ENCODE measurements around the gene NTRK3. TPM values are rescaled to one million over a fixed set of nuclear protein-coding genes. Genes with fewer than 3 reads are reported as not detected.

Gene NTRK3
- polyA plus RNA-seq, 1 donor (not counting 4 experiments of a cell fraction or from before 2014, with no cell fraction given), result not detected

DNA sequence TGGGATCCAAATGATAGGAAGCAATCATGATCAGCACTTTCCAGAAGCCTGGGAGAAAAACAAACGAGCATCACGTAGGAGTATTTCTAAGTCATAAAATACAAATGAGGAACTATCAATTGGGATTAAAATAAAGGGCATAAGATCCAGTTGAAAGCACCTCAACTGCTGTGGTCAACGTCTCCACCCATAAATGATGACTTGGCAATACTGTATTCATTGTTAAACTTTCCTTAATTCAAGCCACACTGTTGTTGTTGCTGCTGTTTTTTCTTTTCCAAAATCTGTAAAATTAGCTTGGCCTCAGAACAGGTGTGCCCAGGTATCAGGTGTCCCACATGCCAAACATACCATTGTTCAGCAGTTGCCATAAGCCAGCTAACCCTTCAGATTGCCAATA is 395.8 kb downstream of the NTRK3 start:
- dilution Hi-C loops (cut with MboI; ENCODE audit: extremely low pct_ligation_motif_present, low sequenced_read_pairs), result no loop called here
- H3K9ac ChIP-seq (ENCODE audit: control insufficient read depth, extremely low read depth, insufficient read depth, low read length), result no peak overlapping the region
- no peaks in the 10 kb centered on the region for H3K79me2 ChIP-seq (ENCODE audit: control insufficient read depth, insufficient read depth, low read length)
- no peaks in the 10 kb centered on the region for H3K27me3 ChIP-seq (ENCODE audit: control insufficient read depth, extremely low read depth, insufficient read depth, low read length)
- H2AFZ ChIP-seq (ENCODE audit: control insufficient read depth, low read length), result no peak overlapping the region
- FAIRE-seq (no peak), DNase-seq (ENCODE audit: low read depth, low spot score) (no peak)
- H3K9me1 ChIP-seq (ENCODE audit: control insufficient read depth, extremely low read depth, insufficient read depth, low read length), result no peaks in the 10 kb centered on the region
- H3K4me2 ChIP-seq (ENCODE audit: control insufficient read depth, extremely low read depth, insufficient read depth, low read depth, low read length), result no peak overlapping the region
- H4K20me1 ChIP-seq (ENCODE audit: control insufficient read depth, extremely low read depth, insufficient read depth, low read length), result no peaks in the 10 kb centered on the region
- no peaks in the 10 kb centered on the region for H3K36me3 ChIP-seq (ENCODE audit: control insufficient read depth in 2 of 2, extremely low read depth in 1 of 2, insufficient read depth in 2 of 2, low read length in 2 of 2)
- TF ChIP-seq, protein P1, sequence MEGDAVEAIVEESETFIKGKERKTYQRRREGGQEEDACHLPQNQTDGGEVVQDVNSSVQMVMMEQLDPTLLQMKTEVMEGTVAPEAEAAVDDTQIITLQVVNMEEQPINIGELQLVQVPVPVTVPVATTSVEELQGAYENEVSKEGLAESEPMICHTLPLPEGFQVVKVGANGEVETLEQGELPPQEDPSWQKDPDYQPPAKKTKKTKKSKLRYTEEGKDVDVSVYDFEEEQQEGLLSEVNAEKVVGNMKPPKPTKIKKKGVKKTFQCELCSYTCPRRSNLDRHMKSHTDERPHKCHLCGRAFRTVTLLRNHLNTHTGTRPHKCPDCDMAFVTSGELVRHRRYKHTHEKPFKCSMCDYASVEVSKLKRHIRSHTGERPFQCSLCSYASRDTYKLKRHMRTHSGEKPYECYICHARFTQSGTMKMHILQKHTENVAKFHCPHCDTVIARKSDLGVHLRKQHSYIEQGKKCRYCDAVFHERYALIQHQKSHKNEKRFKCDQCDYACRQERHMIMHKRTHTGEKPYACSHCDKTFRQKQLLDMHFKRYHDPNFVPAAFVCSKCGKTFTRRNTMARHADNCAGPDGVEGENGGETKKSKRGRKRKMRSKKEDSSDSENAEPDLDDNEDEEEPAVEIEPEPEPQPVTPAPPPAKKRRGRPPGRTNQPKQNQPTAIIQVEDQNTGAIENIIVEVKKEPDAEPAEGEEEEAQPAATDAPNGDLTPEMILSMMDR (optimal IDR thresholded peaks at IDR 0.05 in 1 of 3, IDR thresholded peaks at IDR 0.05 in 1 of 3, conservative IDR thresholded peaks at IDR 0.05 in 1 of 3; ENCODE audit: extremely low read depth in 1 of 3, insufficient read depth in 2 of 3, low read length in 3 of 3), result no peak
- no peak for TF ChIP-seq EZH2 (IDR thresholded peaks at IDR 0.05; ENCODE audit: low read length)
- H3K9me3 ChIP-seq (ENCODE audit: control insufficient read depth, low read depth, low read length), result no peaks in the 10 kb centered on the region
- H3K27ac ChIP-seq (ENCODE audit: control insufficient read depth, insufficient read depth, low read length), result no peak overlapping the region
- H3K4me3 ChIP-seq (ENCODE audit: control insufficient read depth in 2 of 3, extremely low read depth in 1 of 3, insufficient read depth in 2 of 3, low read depth in 1 of 3, low read length in 3 of 3), result no peak overlapping the region
- no peaks in the 10 kb centered on the region for H3K4me1 ChIP-seq (ENCODE audit: control insufficient read depth, extremely low read depth, insufficient read depth, low read length)

- Histone ChIP-seq H3K4me1 (ENCODE audit: control insufficient read depth, extremely low read depth, insufficient read depth, low read length) (no peaks in the 10 kb centered on the region), H4K20me1 (ENCODE audit: control insufficient read depth, extremely low read depth, insufficient read depth, low read length) (no peaks in the 10 kb centered on the region), H3K4me2 (ENCODE audit: control insufficient read depth, extremely low read depth, insufficient read depth, low read depth, low read length) (no peak overlapping the region), H3K9ac (ENCODE audit: control insufficient read depth, extremely low read depth, insufficient read depth, low read length) (no peak overlapping the region), H3K36me3 (ENCODE audit: control insufficient read depth in 2 of 2, extremely low read depth in 1 of 2, insufficient read depth in 2 of 2, low read length in 2 of 2) (no peaks in the 10 kb centered on the region), H3K27ac (ENCODE audit: control insufficient read depth, insufficient read depth, low read length) (no peak overlapping the region), H2AFZ (ENCODE audit: control insufficient read depth, low read length) (no peak overlapping the region), H3K27me3 (ENCODE audit: control insufficient read depth, extremely low read depth, insufficient read depth, low read length) (no peaks in the 10 kb centered on the region), H3K9me1 (ENCODE audit: control insufficient read depth, extremely low read depth, insufficient read depth, low read length) (no peaks in the 10 kb centered on the region), H3K4me3 (ENCODE audit: control insufficient read depth in 2 of 3, extremely low read depth in 1 of 3, insufficient read depth in 2 of 3, low read depth in 1 of 3, low read length in 3 of 3) (no peak overlapping the region), H3K79me2 (ENCODE audit: control insufficient read depth, insufficient read depth, low read length) (no peaks in the 10 kb centered on the region), H3K9me3 (ENCODE audit: control insufficient read depth, low read depth, low read length) (no peaks in the 10 kb centered on the region)
- TF ChIP-seq EZH2 (IDR thresholded peaks at IDR 0.05; ENCODE audit: low read length), result no peak
- TF ChIP-seq, protein P1 (optimal IDR thresholded peaks at IDR 0.05 in 1 of 3, IDR thresholded peaks at IDR 0.05 in 1 of 3, conservative IDR thresholded peaks at IDR 0.05 in 1 of 3; ENCODE audit: extremely low read depth in 1 of 3, insufficient read depth in 2 of 3, low read length in 3 of 3), result no peak
- dilution Hi-C loops (cut with MboI; ENCODE audit: extremely low pct_ligation_motif_present, low sequenced_read_pairs), result no loop called here
- DNase-seq (ENCODE audit: low read depth, low spot score) (no peak), FAIRE-seq (no peak)
Measured at GRCh38 chr15:87858651-87859050, 397.9 kb downstream of the NTRK3 start.
